Myometrial cell (primary cell): ENCODE measurements around the gene DPP9. TPM values are rescaled to one million over a fixed set of nuclear protein-coding genes. Genes with fewer than 3 reads are reported as not detected.

Experiments
- total RNA-seq: library from RNA; depleted of rRNA; stranded (reverse); fragments of >200 nt; gene quantifications from 2 replicates; pipeline ENCODE4 v1.2.3, GENCODE V29; 2015

The DPP9 gene
- total RNA-seq, result 93.0 and 172 TPM in 2 replicates

DNA sequence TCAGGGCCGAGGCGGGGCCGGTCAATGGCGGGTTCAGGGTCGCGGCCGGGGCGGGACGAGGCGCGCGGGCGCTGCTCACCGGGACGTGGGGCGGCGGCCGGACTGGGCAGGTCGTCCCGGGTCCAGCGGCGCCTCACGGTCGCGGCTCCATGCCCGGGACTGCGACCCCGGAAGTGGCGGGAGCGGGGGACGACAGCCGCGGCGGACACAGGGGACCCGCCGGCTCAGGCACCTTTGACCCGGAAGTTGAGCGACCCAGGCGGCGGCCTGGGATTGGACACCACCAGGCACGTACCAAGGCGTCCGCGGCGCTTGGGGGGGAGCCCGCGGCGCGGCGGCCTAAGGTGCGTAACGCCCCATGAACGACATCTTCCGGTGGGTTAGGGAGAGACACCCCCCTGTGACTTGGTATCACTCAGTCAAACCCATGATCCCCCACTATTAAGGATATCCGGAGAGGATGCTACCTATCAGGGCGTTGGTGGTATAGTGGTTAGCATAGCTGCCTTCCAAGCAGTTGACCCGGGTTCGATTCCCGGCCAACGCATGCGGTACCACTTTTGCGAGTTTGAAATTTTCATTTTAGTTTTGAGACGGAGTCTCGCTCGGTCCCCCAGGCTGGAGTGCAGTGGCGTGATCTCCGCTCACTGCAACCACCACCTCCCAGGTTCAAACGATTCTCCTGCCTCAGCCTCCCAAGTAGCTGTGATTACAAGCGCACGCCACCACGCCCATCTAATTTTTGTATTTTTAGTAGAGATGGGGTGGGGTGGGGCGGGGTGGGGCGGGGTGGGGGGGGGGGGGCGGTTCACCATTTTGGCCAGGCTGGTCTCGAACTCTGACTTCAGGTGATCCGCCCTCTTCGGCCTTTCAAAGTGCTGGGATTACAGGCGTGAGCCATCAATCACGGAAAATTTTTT lies at the start of gene DPP9:
Gene DPP9, minus strand, starts transcription at position 248 of the 920 bp plus-strand sequence. CDS start 3,936 bp downstream, outside the sequence.

DNA sequence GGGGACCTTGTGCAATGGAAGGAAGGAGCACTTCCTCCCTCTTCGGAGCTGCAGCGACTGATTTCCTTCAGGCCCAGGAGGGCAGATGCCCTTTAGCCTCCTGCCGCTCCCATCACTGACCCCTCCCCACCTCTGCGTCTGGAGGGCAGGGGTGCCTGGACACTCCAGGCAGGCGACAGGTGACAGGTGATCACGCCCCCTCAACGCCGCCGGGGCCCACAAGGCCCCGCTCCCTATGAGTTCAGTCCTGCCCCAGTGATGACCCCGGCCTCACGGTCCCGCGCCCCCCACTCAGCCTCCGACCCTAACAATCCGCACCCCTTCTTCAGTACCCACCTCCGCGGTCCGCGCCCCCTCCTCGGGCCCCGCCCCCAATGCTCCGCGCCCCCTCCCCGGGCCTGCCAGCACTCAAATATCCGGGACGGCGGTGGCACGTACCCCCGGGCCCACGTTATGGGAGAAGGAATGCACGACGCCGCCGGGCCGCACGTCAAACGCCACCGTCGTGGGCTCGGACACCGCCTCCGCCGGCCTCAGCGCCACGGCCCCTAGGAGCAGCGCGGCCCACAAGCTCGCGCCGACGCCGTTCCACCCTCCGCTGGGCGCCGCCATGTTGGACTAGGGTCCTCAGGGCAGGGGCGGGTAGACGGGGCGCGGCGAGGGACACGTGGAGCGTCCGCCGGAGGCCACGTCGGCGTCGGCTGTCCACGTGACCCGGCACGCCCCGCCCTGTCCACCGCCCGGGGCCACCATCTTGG lies 53.7 kb downstream of the DPP9 start, which contains the start of gene MYDGF:
Gene MYDGF, minus strand, starts transcription at position 620 of the 758 bp plus-strand sequence. Its CDS starts 8 bp downstream, at position 612.

DNA sequence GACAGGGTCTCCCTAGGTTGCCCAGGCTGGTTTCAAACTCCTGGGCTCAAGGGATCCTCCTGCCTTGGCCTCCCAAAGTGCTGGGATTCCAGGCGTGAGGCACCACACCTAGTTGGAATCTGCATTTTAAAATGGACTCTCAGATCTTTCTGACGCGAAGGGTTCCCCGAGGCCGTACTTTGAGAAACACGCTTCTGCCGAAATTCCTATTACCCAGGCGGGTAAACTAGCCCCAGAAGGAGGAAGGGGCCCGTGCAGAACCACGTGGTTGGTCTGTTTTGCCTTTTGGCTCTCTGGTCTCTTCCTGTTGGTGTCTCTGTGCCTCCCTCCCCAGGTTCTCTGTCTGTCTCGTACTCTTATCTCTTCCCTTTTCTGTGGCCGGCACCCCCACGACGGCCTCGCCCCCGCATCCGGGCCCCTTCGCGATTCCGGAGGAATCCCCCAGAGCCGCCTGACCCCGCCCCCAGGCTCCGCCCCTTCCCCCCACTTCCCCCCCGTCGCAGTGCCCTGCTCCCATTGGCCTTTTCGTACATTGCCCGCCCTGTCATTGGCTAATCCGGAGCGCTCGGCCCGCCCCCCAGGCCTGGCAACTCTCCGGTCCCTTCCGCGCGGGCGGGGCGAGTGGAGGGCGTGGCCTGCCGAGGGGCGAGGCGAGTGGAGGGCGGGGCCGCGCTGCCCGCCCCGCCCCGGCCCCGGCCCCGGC lies 84.7 kb downstream of the DPP9 start, which contains the start of gene TNFAIP8L1:
Gene TNFAIP8L1, plus strand, starts transcription at position 689 of the 703 bp plus-strand sequence. CDS start 12,354 bp downstream, outside the sequence.

Other genes with a start within 250 kb of the DPP9 start
- 0.71 and 1.2 TPM in 2 replicates for gene PLIN4, start 205.4 kb downstream of the DPP9 start, total RNA-seq
- gene PLIN5, start 188.6 kb downstream of the DPP9 start, total RNA-seq, result 0.18 TPM in 1 of 2 replicates, not detected in the other
- gene LRG1, start 183.8 kb downstream of the DPP9 start, total RNA-seq, result not detected in 2 replicates
- gene SEMA6B, start 164.2 kb downstream of the DPP9 start, total RNA-seq, result 0.53 and 0.86 TPM in 2 replicates
- gene TNFAIP8L1, start 84.3 kb downstream of the DPP9 start, total RNA-seq, result 5.5 and 8.0 TPM in 2 replicates
- 254 and 310 TPM in 2 replicates for gene MYDGF, start 53.5 kb downstream of the DPP9 start, total RNA-seq
- 8.3 and 8.4 TPM in 2 replicates for gene FEM1A, start 67.9 kb upstream of the DPP9 start, total RNA-seq
- 0.29 and 4.1 TPM in 2 replicates for gene TICAM1, start 107.9 kb upstream of the DPP9 start, total RNA-seq
- gene PLIN3, start 143.8 kb upstream of the DPP9 start, total RNA-seq, result 257 and 267 TPM in 2 replicates
- not detected in 2 replicates for gene ARRDC5, start 179.1 kb upstream of the DPP9 start, total RNA-seq
- 37.9 and 39.5 TPM in 2 replicates for gene UHRF1, start 185.7 kb upstream of the DPP9 start, total RNA-seq
- gene KDM4B, start 245.3 kb upstream of the DPP9 start, total RNA-seq, result 15.8 and 21.9 TPM in 2 replicates